Gastroesophageal sphincter (tissue), 3 donors: ENCODE measurements around the gene RAN.

Source experiments
- EP300 ChIP-seq: sonication (generic); formaldehyde crosslinking; IDR thresholded peaks from one replicate; pipeline ENCODE4 v1.6.1; 2017; ENCODE audit warnings: antibody characterized with exemption, mild to moderate bottlenecking
- POLR2A ChIP-seq, 2 donors: fragments of 450-650 bp; IDR thresholded peaks; one replicate each; pipeline ENCODE4 v1.6.1; 2017; ENCODE audit warnings: antibody characterized with exemption in 2 of 2, mild to moderate bottlenecking in 2 of 2, moderate library complexity in 1 of 2
- TF ChIP-seq, protein P1 (sequence below), 4 experiments: fragments of 200-600 bp in 2 of 4; fragments of 450-650 bp in 2 of 4; sonication (generic) in 1 of 4; IDR thresholded peaks; one replicate each; pipeline ENCODE4 v1.5.1; 2017 to 2019; ENCODE audit warnings: antibody characterized with exemption in 4 of 4, mild to moderate bottlenecking in 2 of 4, moderate library complexity in 2 of 4

DNA sequence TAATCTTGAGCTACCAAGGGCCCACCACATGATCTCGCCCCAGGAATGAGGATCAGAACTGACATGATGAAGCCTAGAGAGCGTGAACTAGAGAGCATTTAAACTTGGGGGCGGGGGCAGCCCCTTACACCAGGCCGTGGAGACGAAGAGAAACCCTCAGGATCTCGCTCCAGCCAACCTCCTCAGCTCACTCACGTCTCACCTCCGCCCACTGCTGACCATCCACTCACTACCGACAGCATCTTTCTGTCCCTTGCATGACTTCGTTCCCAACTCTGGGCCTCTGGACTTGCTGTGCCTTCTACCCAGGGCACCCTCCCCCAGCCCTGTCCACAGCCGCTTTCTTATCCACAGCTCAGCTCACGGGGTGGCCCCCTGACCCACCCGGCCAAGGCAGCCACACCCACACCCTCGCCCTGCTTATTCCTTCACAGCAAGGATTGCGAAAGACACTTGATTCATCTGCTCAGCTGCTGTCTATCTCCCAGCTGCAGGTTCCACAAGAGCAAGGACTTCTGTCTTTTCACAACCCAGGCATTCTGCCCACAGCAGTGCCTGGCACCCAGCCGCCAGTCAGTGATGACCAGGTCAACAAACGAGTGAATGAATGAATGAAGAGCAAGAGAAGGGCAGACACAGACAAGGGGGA is 39.2 kb upstream of the RAN start:
- TF ChIP-seq, protein P1, sequence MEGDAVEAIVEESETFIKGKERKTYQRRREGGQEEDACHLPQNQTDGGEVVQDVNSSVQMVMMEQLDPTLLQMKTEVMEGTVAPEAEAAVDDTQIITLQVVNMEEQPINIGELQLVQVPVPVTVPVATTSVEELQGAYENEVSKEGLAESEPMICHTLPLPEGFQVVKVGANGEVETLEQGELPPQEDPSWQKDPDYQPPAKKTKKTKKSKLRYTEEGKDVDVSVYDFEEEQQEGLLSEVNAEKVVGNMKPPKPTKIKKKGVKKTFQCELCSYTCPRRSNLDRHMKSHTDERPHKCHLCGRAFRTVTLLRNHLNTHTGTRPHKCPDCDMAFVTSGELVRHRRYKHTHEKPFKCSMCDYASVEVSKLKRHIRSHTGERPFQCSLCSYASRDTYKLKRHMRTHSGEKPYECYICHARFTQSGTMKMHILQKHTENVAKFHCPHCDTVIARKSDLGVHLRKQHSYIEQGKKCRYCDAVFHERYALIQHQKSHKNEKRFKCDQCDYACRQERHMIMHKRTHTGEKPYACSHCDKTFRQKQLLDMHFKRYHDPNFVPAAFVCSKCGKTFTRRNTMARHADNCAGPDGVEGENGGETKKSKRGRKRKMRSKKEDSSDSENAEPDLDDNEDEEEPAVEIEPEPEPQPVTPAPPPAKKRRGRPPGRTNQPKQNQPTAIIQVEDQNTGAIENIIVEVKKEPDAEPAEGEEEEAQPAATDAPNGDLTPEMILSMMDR (IDR thresholded peaks at IDR 0.05): no peak
- no peak for TF ChIP-seq POLR2A (IDR thresholded peaks at IDR 0.05)
- TF ChIP-seq EP300: no peak
